Heart right ventricle (tissue), 16 donors: Measurements from ENCODE around the gene STK4. TPM values are rescaled to one million over a fixed set of nuclear protein-coding genes. Genes with fewer than 3 reads are reported as not detected.

Experiments used
- ATAC-seq, 8 donors: fragments of 200-7000 bp; cut with Tn5 transposase; one replicate each; pipeline ENCODE4 v1.9.1; 2020; ENCODE audit warnings: mild to moderate bottlenecking in 8 of 8, moderate library complexity in 8 of 8, moderate number of reproducible peaks in 1 of 8
- DNase-seq, 2 donors: peaks; one replicate each; pipeline ENCODE4 v3.0.0-alpha.2; 2020
- H3K27ac ChIP-seq, 10 donors: fragments of 200-600 bp; sonication (generic) in 2 of 10; one replicate each; pipeline versions ENCODE4 v1.5.0 to v1.8.0; 2020 to 2022; ENCODE audit warnings: mild to moderate bottlenecking in 3 of 10
- H3K27me3 ChIP-seq, 7 donors: fragments of 200-600 bp; one replicate each; pipeline ENCODE4 v1.8.0; 2021 to 2022; ENCODE audit warnings: mild to moderate bottlenecking in 2 of 7
- H3K36me3 ChIP-seq, 9 donors: fragments of 200-600 bp; sonication (generic) in 1 of 9; one replicate each; pipeline versions ENCODE4 v1.5.0 to v1.8.0; 2020 to 2022; ENCODE audit warnings: mild to moderate bottlenecking in 2 of 9
- H3K4me1 ChIP-seq, 9 donors: fragments of 200-600 bp; sonication (generic) in 1 of 9; one replicate each; pipeline versions ENCODE4 v1.5.0 to v1.8.0; 2020 to 2022; ENCODE audit warnings: mild to moderate bottlenecking in 4 of 9
- H3K4me3 ChIP-seq, 10 donors: fragments of 200-600 bp; sonication (generic) in 2 of 10; one replicate each; pipeline versions ENCODE4 v1.5.0 to v1.8.0; 2020 to 2022; ENCODE audit warnings: mild to moderate bottlenecking in 7 of 10, moderate library complexity in 2 of 10
- H3K9me3 ChIP-seq, 11 donors: fragments of 200-600 bp in 10 of 11; sonication (generic) in 2 of 11; one replicate each; pipeline versions ENCODE4 v1.5.0 to v1.8.0; 2013 to 2022; ENCODE audit warnings: mild to moderate bottlenecking in 2 of 11, control low read depth in 1 of 11, moderate library complexity in 1 of 11
- WGBS, 2 donors: extraction: QIAGEN DNeasy Blood & Tissue Kit; methylation state at CpG; one replicate each; pipeline ENCODE4 v1.1.7; 2013; ENCODE audit warnings: inconsistent platforms in 1 of 2; 5-methylcytosine and 5-hydroxymethylcytosine counted together
- intact Hi-C, 10 donors: fragments of 100-400 bp; cut with DNase I; formaldehyde crosslinking; loops; one replicate each; pipeline versions ENCODE4 v1.11.1 to v1.14.2; 2022
- polyA plus RNA-seq, 2 donors: library from polyadenylated mRNA; stranded (reverse); fragments of 200-250 nt; gene quantifications; one replicate each; pipeline ENCODE4 v1.2.3, GENCODE V29; 2013
- total RNA-seq, 10 donors: library from RNA; stranded (reverse); fragmentation: NEBNext Ultra II Directional in 3 of 10; extraction: Animal tissue kit (Norgen Biotek cat#: 25700) in 3 of 10; gene quantifications; one replicate each; pipeline versions ENCODE4 v1.2.1 to v1.2.4, GENCODE V29; 2021 to 2023
- TF ChIP-seq, protein P1 (sequence below), 9 donors: fragments of 200-600 bp; sonication (generic) in 2 of 9; IDR thresholded peaks; one replicate each; pipeline versions ENCODE4 v1.5.0 to v1.8.0; 2021 to 2022; ENCODE audit warnings: antibody characterized with exemption in 9 of 9, mild to moderate bottlenecking in 5 of 9, moderate library complexity in 1 of 9
- donor health status: Arrhythmogenic right ventricular cardiomyopathy.
- donor health status: ischemic (EF 13 %, LVEDD 7.1; RV severe dilation, severe dysfunction).
- donor health status: healthy with polysubstance abuse.
- donor health status: DM: no; HTN: yes; CAD: no.
- donor health status: DM: no; HTN: no; CAD: no.
- donor health status: ischemic (EF 25% LVEDD 6.9; RV normal size, moderate dysfunction).
- donor health status: ischemic (EF 25% LVEDD 5.7; RV mildly dilated, moderate dysfunction).
- donor health status: healthy.
- donor health status: DM: yes; HTN: yes; CAD: no.
- donor health status: Ischemic cardiomyopathy.
- donor health status: ischemic (EF 35%, LVEDD 5.7; RV mildly dilated, moderate dysfunction).
- donor health status: nonischemic (EF 11% LVEDD 7.7; RV severe dilation, severe dysfunction).
- donor health status: DM: yes; HTN: yes; CAD: no.
- donor health status: PGD.
- donor health status: ischemic (EF 29% LVEDD 5.4; RV normal size, mild dysfunction).
- donor health status: nonischemic (EF 23%, LVEDD 6.1; RV moderate dilation, normal function).

Gene STK4
- total and polyA plus RNA-seq, 12 donors = 3.7 to 18.1 (median 8.1) TPM

DNA sequence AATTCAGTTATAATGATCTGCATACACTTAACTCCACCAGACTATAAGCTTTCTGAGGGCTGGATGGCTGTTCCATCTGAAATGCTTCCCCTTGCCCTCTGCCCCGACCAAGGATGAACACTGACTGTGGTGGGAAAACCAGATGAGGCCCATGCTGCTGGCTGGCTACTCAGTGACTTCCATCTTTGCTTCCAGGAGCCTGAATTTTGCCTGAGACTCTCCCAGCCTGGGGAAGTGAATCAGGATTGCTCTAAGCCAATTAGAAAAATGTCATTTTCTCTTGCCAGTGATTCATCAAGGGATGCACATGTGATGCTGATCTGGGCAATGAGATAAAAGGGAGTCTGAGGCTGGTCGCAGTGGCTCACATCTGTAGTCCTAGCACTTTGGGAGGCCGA is 4.4 kb upstream of the STK4 start:
- no peaks in the 10 kb centered on the region for H3K27me3 ChIP-seq
- intact Hi-C loops = loop anchor here in 4 of 10 donors (5.0 to 10.0 kb wide), 4 partner anchors 75 to 833 kb away; partner anchors contain the start of genes YWHAB (in 2 of the 4), DNTTIP1 (in 1 of the 4), KCNK15 (in 1 of the 4) and WFDC3 (in 1 of the 4)
- H3K9me3 ChIP-seq = no peaks in the 10 kb centered on the region
- ATAC-seq = no peak
- DNase-seq = no peak
- peaks cover 0 to 33% (median 22%) of the 10 kb centered on the region in 9 donors for H3K4me1 ChIP-seq
- peaks cover 0 to 8% (median 0%) of the 10 kb centered on the region in 9 donors for H3K36me3 ChIP-seq
- 69 to 77% methylated on average over 3 of the region's 3 CpGs for WGBS, 2 donors
- no peak overlapping the region for H3K27ac ChIP-seq
- TF ChIP-seq, protein P1, sequence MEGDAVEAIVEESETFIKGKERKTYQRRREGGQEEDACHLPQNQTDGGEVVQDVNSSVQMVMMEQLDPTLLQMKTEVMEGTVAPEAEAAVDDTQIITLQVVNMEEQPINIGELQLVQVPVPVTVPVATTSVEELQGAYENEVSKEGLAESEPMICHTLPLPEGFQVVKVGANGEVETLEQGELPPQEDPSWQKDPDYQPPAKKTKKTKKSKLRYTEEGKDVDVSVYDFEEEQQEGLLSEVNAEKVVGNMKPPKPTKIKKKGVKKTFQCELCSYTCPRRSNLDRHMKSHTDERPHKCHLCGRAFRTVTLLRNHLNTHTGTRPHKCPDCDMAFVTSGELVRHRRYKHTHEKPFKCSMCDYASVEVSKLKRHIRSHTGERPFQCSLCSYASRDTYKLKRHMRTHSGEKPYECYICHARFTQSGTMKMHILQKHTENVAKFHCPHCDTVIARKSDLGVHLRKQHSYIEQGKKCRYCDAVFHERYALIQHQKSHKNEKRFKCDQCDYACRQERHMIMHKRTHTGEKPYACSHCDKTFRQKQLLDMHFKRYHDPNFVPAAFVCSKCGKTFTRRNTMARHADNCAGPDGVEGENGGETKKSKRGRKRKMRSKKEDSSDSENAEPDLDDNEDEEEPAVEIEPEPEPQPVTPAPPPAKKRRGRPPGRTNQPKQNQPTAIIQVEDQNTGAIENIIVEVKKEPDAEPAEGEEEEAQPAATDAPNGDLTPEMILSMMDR (IDR thresholded peaks at IDR 0.05) = no peak
- no peak overlapping the region for H3K4me3 ChIP-seq

GRCh38 chr20:44962483-44962882 is 3.8 kb upstream of the STK4 start:
- no peak for ATAC-seq
- no peaks in the 10 kb centered on the region for H3K27me3 ChIP-seq
- WGBS, 2 donors = 89 to 94% methylated on average over 2 to 3 of the region's 3 CpGs
- no peak for DNase-seq
- H3K27ac ChIP-seq = no peak overlapping the region
- H3K36me3 ChIP-seq = peaks cover 0 to 2% (median 0%) of the 10 kb centered on the region in 9 donors
- TF ChIP-seq, protein P1 (IDR thresholded peaks at IDR 0.05) = no peak
- H3K9me3 ChIP-seq = no peaks in the 10 kb centered on the region
- no peak overlapping the region for H3K4me3 ChIP-seq
- intact Hi-C loops = loop anchor here in 4 of 10 donors (5.0 to 10.0 kb wide), 4 partner anchors 75 to 832 kb away; partner anchors contain the start of genes YWHAB (in 2 of the 4), DNTTIP1 (in 1 of the 4), KCNK15 (in 1 of the 4) and WFDC3 (in 1 of the 4)
- peaks cover 2 to 39% (median 28%) of the 10 kb centered on the region in 9 donors for H3K4me1 ChIP-seq

- no peak overlapping the region for H3K4me3 ChIP-seq
- no peak for ATAC-seq
- no peak for DNase-seq
- WGBS, 2 donors = 73 to 84% methylated on average over 4 of the region's 4 CpGs
- intact Hi-C loops = loop anchor here in 4 of 10 donors (5.0 to 10.0 kb wide), 4 partner anchors 76 to 831 kb away; partner anchors contain the start of genes YWHAB (in 2 of the 4), DNTTIP1 (in 1 of the 4), KCNK15 (in 1 of the 4) and WFDC3 (in 1 of the 4)
- TF ChIP-seq, protein P1 (IDR thresholded peaks at IDR 0.05) = no peak
- no peak overlapping the region for H3K27ac ChIP-seq
- H3K36me3 ChIP-seq = no peaks in the 10 kb centered on the region
- peaks cover 5 to 45% (median 32%) of the 10 kb centered on the region in 9 donors for H3K4me1 ChIP-seq
- no peaks in the 10 kb centered on the region for H3K9me3 ChIP-seq
- no peaks in the 10 kb centered on the region for H3K27me3 ChIP-seq
Observed at GRCh38 chr20:44963325-44964215, 2.7 kb upstream of the STK4 start.

DNA sequence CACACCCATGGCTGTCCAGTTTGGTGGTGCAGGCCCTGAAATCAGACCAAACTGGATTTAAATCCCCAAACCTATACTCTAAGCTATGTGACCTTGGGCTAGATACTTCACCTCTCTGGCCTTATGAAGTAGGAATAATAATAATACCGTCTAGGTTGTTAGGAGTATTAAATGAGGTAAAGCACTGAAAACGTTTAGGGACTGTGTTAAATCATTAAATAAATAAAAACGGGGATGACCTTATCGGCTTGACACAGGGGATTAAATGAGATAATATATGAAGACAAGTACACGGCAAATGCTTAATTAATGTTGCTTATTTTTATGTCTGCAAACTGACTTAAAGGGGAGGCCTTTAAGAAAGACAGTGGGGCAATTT is 672 bp upstream of the STK4 start:
- Histone ChIP-seq H3K36me3 (no peaks in the 10 kb centered on the region), H3K9me3 (no peaks in the 10 kb centered on the region), H3K27me3 (no peaks in the 10 kb centered on the region), H3K27ac (peak overlapping the region; percentile 58 to 97 (median 84)), H3K4me3 (peak overlapping the region; percentile 63 to 92 (median 86)), H3K4me1 (peaks cover 5 to 49% (median 21%) of the 10 kb centered on the region in 9 donors)
- intact Hi-C loops = loop anchor here in 6 of 10 donors (5.0 to 10.0 kb wide), 4 partner anchors 78 to 829 kb away; partner anchors contain the start of genes YWHAB (in 5 of the 6), DNTTIP1 (in 1 of the 6), KCNK15 (in 1 of the 6) and WFDC3 (in 1 of the 6)
- no peak for ATAC-seq
- TF ChIP-seq, protein P1 (IDR thresholded peaks at IDR 0.05) = no peak
- no peak for DNase-seq
- WGBS, 2 donors = 55 to 56% methylated on average over 5 of the region's 5 CpGs
